NT2/D1 (cell line): ENCODE data around the gene ADAMTSL1.

ENCODE experiments used
- DNase-seq: peaks from one replicate; pipeline ENCODE4 v3.0.0-alpha.2; 2011; ENCODE audit warnings: low read depth, low spot score
- H3K27me3 ChIP-seq: 2 replicates; pipeline ENCODE4 v1.6.0; 2011; ENCODE audit warnings: mild to moderate bottlenecking; ENCODE audit not compliant: insufficient read length, insufficient read depth
- H3K36me3 ChIP-seq: 2 replicates; pipeline ENCODE4 v1.6.1; 2011; ENCODE audit warnings: mild to moderate bottlenecking, low read length, mixed read lengths; ENCODE audit not compliant: insufficient read depth, insufficient read length
- H3K4me1 ChIP-seq: 2 replicates; pipeline ENCODE4 v1.5.1; 2011; ENCODE audit not compliant: insufficient read depth, insufficient read length
- H3K4me3 ChIP-seq: 2 replicates; pipeline ENCODE4 v1.5.1; 2011; ENCODE audit warnings: low read depth; ENCODE audit not compliant: insufficient read length
- H3K9ac ChIP-seq: 2 replicates; pipeline ENCODE4 v1.6.0; 2011; ENCODE audit warnings: low read depth; ENCODE audit not compliant: insufficient read length
- H3K9me3 ChIP-seq: 2 replicates; pipeline ENCODE4 v1.5.1; 2011; ENCODE audit warnings: mild to moderate bottlenecking, low read length; ENCODE audit not compliant: insufficient read depth
- SUZ12 ChIP-seq: IDR thresholded peaks from 2 replicates; pipeline ENCODE4 v1.6.1; 2011; ENCODE audit not compliant: insufficient read length, insufficient read depth; ENCODE audit errors: extremely low read depth
- YY1 ChIP-seq: IDR thresholded peaks from 2 replicates; pipeline ENCODE4 v1.6.1; 2011; ENCODE audit not compliant: insufficient read length, insufficient read depth
- ZNF274 ChIP-seq: IDR thresholded peaks from 2 replicates; pipeline ENCODE4 v1.6.1; 2011; ENCODE audit warnings: mild to moderate bottlenecking, low read depth, low read length

Gene ADAMTSL1

DNA sequence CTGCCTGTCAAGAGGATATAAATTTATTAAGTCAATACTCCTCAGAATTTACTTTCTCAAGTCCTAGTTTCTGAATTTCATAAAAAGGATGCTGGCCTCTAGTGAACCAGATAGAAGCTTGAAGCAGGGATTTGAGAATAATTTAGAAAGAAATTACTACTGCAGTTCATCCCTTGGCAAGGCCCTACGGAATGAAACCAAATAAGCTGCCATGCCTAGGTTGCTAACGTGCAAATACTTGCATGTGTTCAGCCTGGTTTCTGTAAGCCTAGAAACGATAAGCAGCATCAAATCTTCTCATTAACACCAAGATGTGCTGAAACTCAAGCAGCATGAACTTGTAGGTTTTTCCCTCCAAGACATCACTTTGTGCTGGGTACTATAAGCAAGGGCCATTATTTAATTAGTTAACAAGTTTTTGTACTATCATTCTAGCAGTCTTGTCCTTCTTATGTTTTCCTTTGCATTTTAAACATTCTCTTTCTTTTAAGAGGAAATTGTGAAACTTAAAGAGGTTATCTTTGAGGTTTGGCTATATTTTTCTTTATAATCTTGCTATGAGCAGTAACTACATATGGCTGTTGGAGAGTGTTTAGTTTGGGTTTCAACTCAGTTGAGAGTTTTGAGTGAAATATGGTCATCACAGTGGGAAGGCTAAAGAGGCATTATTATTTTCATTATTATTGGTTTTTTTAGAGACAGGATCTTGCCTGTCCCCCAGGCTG, 71.8 kb downstream of the ADAMTSL1 start:
- H3K4me3 ChIP-seq = no peak overlapping the region
- no peaks in the 10 kb centered on the region for H3K36me3 ChIP-seq
- no peaks in the 10 kb centered on the region for H3K4me1 ChIP-seq
- H3K9me3 ChIP-seq = no peaks in the 10 kb centered on the region
- H3K27me3 ChIP-seq = no peaks in the 10 kb centered on the region
- no peak for DNase-seq
- H3K9ac ChIP-seq = no peak overlapping the region
- TF ChIP-seq SUZ12 (no peak), ZNF274 (no peak), YY1 (no peak)

GRCh38 chr9:18548456-18548855, 74.5 kb downstream of the ADAMTSL1 start:
- Histone ChIP-seq H3K27me3 (no peaks in the 10 kb centered on the region), H3K36me3 (no peaks in the 10 kb centered on the region), H3K4me3 (no peak overlapping the region), H3K9me3 (no peaks in the 10 kb centered on the region), H3K4me1 (no peaks in the 10 kb centered on the region), H3K9ac (no peak overlapping the region)
- DNase-seq = no peak
- no peak for TF ChIP-seq ZNF274
- no peak for TF ChIP-seq YY1
- no peak for TF ChIP-seq SUZ12

- no peak overlapping the region for H3K9ac ChIP-seq
- no peaks in the 10 kb centered on the region for H3K9me3 ChIP-seq
- no peak for DNase-seq
- TF ChIP-seq YY1 = no peak
- no peak for TF ChIP-seq SUZ12
- TF ChIP-seq ZNF274 = no peak
- H3K4me1 ChIP-seq = no peaks in the 10 kb centered on the region
- no peaks in the 10 kb centered on the region for H3K27me3 ChIP-seq
- H3K36me3 ChIP-seq = no peaks in the 10 kb centered on the region
- H3K4me3 ChIP-seq = no peak overlapping the region
Observed at GRCh38 chr9:18549772-18550171, 75.8 kb downstream of the ADAMTSL1 start.

- Histone ChIP-seq H3K4me3 (no peak overlapping the region), H3K4me1 (no peaks in the 10 kb centered on the region), H3K27me3 (no peaks in the 10 kb centered on the region), H3K9ac (no peak overlapping the region), H3K9me3 (no peaks in the 10 kb centered on the region), H3K36me3 (no peaks in the 10 kb centered on the region)
- DNase-seq = no peak
- TF ChIP-seq YY1 (no peak), ZNF274 (no peak)
Observed at GRCh38 chr9:18550286-18550685, 76.3 kb downstream of the ADAMTSL1 start.

GRCh38 chr9:18554244-18554643, 80.3 kb downstream of the ADAMTSL1 start:
- H3K9ac ChIP-seq = no peak overlapping the region
- H3K4me3 ChIP-seq = no peak overlapping the region
- no peak for TF ChIP-seq ZNF274
- no peak for TF ChIP-seq YY1
- no peak for TF ChIP-seq SUZ12
- H3K36me3 ChIP-seq = no peaks in the 10 kb centered on the region
- no peaks in the 10 kb centered on the region for H3K27me3 ChIP-seq
- H3K4me1 ChIP-seq = no peaks in the 10 kb centered on the region
- no peaks in the 10 kb centered on the region for H3K9me3 ChIP-seq
- no peak for DNase-seq

GRCh38 chr9:18555105-18555883, 81.3 kb downstream of the ADAMTSL1 start:
- Histone ChIP-seq H3K9ac (no peak overlapping the region), H3K27me3 (no peaks in the 10 kb centered on the region), H3K9me3 (no peaks in the 10 kb centered on the region), H3K36me3 (no peaks in the 10 kb centered on the region), H3K4me3 (no peak overlapping the region), H3K4me1 (no peaks in the 10 kb centered on the region)
- DNase-seq = no peak
- TF ChIP-seq YY1 (no peak), ZNF274 (no peak), SUZ12 (no peak)
